H4 (cell line): ENCODE data around the gene TPR. TPM values are rescaled to one million over a fixed set of nuclear protein-coding genes. Genes with fewer than 3 reads are reported as not detected.

Experiments used
- DNase-seq: peaks from one replicate; pipeline ENCODE4 v3.0.0-alpha.2; 2015; ENCODE audit warnings: low spot score
- total RNA-seq: library from RNA; depleted of rRNA; stranded (reverse); fragments of >200 nt; shearing (Covaris generic); gene quantifications from 2 replicates; pipeline ENCODE4 v1.2.3, GENCODE V29; 2014; rRNA removed

Gene TPR
- total RNA-seq, 1 experiment from 2014 or later = 30.3 TPM

- no peak for DNase-seq
Observed at GRCh38 chr1:186289943-186290545, 85.0 kb downstream of the TPR start.

- no peak for DNase-seq
Observed at GRCh38 chr1:186286615-186287315, 88.3 kb downstream of the TPR start.

DNA sequence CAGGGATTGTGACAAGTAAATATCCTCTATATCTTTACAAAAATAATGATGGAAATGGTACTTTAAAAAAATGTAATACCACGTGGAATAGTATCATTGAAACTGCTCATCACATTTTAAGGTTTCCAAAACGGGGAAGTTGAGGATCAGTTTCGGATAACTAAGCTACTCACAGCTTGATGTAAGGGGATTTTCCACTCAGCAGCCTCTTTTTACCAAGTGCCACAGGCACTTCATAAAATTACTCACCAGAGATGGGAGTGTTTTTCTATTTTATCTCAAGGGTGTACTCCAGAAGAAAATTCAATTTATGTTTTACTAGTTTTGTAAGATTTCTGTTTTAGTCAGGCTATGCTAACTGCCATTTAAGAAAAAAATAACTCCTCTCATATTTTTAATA is 91.7 kb downstream of the TPR start:
- no peak for DNase-seq

- no peak for DNase-seq
Observed at GRCh38 chr1:186282466-186282865, 92.6 kb downstream of the TPR start.

GRCh38 chr1:186275822-186276221 is 99.2 kb downstream of the TPR start:
- no peak for DNase-seq

DNA sequence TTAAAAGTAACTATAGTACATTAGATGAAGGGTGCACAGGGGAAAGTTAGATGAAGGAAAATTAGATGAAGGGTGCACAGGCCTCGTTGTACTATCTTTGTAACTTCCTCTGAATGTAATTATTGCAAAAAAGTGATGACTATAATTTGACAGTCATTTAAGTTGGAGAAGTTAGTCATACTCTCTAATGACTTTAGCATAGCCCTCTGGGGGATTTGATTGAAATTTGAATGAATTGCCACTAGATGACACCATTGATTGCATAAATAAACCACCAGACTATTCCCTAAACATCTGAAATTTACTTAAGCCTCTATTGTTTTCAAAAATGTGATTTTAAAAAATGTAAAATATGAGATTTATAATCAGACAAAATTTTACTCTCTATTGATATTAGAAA is 102.6 kb downstream of the TPR start:
- no peak for DNase-seq

GRCh38 chr1:186271032-186271431 is 104.0 kb downstream of the TPR start:
- DNase-seq = no peak

Other genes starting within 250 kb of the TPR start
- not detected in 2 replicates for gene PRG4, start 79.0 kb downstream of the TPR start, total RNA-seq
- 6.8 and 12.4 TPM in 2 replicates for gene ODR4, start 585 bp upstream of the TPR start, total RNA-seq
- not detected in 2 replicates for gene PDC, start 85.9 kb upstream of the TPR start, total RNA-seq